8988T (cell line): ENCODE results near the gene FCGR3B.
"Not testable (repeated sequence)": the region's sequence is repeated elsewhere in the genome, so short reads cannot be mapped to it uniquely, and the experiment has no call there.

Experiments
- DNase-seq: peaks from one replicate; pipeline ENCODE4 v3.0.0; 2011

The FCGR3B gene

DNA sequence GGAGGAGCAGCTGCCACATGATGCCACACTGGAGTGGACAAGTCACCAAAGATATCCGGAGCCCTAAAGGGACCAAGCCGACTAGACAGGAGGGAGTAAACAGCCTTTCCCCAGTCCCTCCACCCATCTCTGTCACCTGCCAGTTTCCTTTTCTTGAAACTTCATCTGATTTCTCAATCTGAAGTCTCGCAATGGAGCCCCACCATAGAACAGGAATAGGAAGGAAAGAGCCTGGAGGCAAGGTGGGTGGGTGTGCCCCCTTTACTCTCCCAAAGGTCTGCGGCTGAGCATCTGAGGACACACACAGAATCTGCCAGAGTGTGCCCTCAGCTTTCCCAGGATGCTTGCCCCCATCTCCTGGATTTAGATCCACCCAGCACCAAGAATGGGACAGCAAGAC, at the start of gene FCGR3B:
Gene FCGR3B, minus strand, starts transcription at position 101 of the 400 bp plus-strand sequence. Its CDS starts 82 bp downstream, at position 19.
- no peak for DNase-seq

DNA sequence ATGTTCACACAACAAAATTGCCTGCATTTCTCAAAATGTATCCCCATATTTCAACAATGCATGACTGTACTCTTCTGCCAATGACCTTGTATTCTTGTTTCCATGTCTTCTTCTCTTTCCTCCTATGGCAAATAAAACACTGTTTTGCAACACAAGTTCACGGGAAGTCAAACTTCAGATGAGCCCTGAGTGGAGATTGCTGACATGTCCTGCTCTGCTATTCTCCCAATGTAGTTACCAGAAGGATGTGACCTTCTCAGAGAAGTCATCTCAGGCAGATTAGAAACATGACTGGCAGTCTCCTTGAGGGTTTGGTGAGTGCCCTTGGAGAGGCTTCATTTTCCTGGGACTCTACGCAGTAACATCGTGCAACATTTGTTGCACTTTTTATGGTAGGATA, 47.5 kb upstream of the FCGR3B start:
- no peak for DNase-seq

DNA sequence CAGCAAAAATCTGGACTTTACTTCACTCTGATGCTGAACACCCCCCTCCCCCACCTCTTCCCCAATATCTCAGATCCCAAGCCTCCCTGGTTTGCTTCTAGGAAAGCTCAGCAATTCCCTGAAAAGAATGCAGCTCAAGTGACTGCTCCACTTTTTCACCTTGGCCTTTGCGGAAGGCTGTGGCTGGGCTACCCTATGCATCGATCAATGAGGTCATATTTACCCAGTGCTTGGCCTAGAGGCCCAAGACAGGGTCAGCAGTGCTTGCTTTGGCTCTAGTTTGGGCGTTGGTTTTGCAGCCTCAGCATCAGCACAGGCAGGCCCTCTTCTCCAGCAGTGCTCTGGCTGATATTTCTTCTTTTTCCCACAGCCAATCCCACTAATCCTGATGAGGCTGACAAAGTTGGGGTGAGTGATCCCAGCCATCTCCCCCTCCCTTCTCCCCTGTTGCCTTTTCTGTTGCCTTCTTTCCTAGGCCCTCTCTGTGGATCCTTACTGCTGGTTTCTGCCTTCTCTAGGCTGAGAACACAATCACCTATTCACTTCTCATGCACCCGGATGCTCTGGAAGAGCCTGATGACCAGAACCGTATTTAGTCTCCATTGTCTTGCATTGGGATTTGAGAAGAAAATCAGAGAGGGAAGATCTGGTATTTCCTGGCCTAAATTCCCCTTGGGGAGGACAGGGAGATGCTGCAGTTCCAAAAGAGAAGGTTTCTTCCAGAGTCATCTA, 46.1 kb upstream of the FCGR3B start:
- no peak for DNase-seq

DNA sequence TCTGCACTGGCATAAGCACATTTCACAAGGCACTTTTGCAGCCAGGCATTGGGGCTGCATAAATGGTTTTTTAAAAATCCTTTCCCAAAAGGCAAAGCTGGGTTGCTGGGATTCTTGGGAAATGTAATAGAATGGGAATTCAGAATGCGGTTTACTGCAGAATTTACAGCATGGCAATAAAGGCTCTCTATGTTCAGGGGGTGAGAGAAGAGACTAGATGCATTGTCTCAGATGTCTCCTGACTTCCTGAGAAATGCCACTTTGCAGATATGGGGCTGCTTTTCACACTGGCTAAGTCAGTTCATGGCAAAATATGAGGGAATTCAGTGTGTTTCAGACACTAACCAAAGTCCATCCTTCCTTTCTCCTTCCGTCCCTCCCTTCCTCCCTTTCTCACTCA, 45.5 kb upstream of the FCGR3B start:
- no peak for DNase-seq

DNA sequence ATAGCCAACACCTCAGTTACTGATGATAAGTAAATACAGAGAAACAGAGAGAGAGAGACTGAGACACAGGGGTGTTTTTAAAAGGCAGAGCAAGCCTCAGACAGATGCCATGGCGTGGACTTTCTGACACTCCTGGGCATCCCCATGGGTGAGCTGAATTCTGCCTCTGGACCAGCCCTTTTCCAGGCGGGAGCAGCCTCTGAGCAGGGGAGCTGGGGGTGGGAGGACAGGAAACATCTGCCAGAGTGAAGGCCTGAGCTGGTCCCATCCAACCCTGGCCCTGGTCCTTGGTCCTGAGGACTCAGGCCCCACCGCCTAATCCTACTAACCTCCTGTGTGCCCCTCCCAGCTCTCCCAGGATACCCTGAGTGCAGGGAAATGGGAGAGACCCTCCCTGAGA, 43.9 kb upstream of the FCGR3B start:
- not testable (repeated sequence) for DNase-seq

DNA sequence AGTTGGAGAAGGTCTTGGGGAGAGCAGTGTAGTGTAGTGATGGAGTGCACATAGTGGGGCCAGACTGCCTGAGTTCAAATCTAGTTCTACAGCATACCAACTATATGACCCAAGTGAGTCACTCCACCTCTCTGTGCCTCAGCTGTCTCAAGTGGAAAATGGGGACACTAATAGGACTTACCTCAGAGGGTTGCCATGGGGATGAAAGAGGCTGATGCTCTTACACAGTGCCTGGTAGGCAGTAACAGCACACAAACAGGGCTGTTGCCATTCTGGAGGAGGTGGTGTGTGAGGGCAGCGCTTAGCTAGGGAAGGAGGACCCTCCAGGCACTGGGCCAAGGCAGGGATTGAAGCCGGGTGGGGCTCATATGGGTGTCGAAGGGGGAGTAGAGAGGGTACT, 43.5 kb upstream of the FCGR3B start:
- DNase-seq: not testable (repeated sequence)

DNA sequence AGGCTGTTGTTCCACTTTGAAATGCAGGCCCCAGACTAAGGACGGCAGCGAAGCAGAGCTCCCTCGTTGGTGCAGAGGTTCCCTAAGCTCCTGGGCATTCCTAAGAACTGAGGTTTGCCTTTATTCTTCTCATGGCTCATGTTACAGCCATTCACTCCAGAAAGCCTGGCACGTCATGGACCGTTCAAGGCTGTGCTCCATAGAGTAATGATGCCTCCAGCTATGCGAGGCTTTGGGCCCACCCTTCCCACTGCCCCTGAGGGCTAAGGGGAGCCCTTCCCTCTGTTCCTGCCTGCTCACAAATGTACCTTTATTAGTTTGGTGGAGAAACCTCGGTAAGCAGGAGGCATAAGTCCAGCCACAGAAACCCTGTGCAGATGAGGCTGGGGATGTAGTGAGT, 42.5 kb upstream of the FCGR3B start:
- not testable (repeated sequence) for DNase-seq

DNA sequence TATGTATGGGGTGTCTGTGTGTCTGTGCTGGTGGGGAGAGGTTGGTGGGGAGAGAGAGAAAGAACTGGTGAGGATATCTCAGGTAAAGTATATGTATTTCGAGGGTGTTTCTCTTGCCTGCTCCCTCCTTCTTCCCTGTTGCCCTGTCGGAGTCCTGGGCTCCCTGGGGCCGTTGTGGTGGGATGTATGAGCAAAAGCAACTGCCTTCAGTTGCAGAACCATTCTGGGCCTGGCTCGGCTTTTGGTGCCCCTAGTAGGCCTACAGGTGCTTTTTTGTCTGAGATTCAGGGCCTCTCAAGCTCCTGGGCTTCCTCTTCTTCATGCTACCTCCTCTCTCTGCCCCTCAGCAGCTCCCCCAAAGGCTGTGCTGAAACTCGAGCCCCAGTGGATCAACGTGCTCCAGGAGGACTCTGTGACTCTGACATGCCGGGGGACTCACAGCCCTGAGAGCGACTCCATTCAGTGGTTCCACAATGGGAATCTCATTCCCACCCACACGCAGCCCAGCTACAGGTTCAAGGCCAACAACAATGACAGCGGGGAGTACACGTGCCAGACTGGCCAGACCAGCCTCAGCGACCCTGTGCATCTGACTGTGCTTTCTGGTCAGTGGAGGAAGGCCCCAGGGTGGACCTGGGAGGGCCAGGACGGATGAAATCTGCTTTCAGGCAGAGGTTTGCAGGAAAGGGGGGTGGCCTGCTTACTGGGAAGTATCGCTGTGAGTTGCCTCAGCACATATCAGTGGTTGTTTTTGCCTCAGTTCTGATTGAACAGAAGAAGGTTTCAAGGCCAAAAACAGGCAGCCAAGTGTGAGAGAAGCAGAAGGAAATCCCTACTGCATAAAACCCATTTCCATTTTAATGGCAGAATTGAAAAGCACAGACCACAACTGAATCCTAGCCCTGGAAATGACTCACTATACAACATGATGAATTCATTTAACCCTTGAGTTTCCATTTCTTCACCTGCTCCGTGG, 40.4 kb upstream of the FCGR3B start:
- not testable (repeated sequence) for DNase-seq

DNA sequence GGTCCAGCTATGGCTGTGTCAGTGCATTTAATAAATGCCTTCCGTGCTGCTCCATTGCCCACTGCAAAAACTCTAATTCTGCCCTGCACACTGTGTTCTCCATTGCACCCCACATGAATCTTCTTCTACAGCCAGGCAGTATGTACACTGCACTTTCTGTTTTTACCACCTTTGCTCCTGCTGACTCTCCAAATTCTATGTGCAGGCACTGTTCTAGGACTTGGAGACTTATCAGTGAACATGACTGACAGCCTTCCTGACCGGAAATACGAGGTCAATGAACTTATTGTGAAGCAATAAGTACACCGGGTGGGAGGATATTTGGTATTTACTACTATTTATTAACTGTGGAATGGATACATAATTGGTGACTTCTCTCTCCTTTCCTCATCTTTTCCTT, 33.7 kb upstream of the FCGR3B start:
- not testable (repeated sequence) for DNase-seq

DNA sequence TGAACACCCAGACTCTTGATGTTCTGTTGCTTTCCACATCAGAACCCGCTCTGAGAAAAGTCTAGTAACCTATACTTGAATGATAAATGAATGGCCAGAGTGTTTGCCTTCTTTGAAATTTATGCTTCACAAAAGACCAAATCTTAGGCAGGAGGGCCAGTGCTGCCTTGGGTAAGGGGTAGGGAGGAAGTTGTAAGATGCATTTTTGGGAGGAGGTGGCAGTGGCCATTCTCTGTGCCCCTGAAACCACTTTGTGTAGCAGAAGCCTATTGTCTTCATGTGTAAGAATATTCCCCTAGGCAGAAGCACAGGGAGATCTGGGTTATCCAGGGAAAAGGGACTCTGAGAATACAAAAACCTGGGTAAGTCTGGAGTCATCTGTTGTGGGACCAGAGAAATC, 32.6 kb upstream of the FCGR3B start:
- not testable (repeated sequence) for DNase-seq

DNA sequence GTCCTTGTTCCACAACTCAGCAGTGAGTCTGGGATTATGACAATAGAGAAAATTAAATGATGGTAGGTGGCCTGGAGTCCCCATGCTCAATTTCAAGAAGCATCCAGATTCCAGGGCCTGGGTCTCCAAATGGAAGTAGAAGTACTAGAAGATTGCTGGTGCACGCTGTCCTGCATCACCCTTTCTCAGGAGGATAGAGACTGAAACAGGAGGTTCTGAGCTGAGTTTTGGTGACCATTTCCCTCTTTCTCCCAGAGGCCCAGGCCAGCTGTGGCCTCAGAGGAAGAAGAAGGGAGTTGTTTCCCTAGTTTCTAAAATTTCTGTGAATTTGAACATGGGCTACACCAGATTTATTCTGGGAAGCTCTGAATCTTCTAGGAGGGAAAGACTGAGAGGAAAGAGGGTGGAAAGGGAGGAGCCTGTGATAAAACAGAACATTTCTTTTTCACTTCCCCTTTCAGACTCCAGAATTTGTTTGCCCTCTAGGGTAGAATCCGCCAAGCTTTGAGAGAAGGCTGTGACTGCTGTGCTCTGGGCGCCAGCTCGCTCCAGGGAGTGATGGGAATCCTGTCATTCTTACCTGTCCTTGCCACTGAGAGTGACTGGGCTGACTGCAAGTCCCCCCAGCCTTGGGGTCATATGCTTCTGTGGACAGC, 31.8 kb upstream of the FCGR3B start, which contains the start of gene FCGR2B:
Gene FCGR2B, plus strand, starts transcription at position 460 of the 656 bp plus-strand sequence. Its CDS starts 99 bp downstream, at position 559.
- DNase-seq: not testable (repeated sequence)

DNA sequence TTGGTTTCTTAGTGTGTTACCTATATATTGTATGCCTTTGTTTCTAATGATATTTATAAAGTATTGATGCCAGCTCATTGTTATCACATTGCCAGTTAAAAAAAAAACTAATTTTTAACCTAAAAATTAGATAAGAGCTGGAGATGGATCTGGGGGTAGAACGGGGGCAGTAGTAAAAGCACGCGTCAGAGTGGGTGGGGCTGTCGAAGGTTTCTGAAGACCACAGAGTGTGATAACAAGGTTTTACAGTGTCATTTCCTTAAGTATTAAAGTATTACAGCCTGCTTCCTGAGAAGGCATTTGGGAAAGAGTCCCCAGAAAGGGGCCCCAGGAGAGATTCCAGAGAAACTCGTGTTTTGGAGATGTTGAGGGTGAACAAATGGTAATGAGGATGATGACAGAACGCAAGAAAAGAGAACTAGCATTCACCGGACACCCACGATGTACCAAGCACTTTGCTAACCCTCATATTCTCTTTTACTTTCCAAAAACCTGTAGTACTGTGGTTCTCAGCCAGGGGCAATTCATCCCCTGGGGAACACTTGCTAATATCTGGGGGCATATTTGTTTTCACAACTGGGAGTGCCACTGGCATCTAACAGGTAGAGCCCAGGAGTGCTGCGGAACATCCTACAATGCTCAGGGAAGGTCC, 30.8 kb upstream of the FCGR3B start:
- not testable (repeated sequence) for DNase-seq

DNA sequence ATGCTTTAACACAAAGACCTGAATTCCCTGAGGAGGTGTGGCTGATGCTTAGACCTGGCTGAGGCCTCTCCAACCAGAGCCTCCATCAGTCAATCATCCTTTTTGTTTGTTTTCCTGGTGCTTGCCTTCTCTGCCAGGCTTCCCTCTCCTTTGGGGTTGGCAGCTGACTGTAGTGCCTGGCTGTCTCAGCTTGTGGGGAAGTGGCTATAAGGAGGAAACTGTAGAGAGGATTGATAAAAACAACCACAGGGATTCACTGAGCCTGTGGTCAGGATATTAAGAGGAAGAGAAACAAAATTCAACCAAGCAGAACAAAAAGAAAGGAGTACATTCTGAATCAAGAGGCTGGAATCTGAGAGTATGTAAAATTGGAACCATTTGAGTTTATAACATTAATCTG, 27.5 kb upstream of the FCGR3B start:
- not testable (repeated sequence) for DNase-seq

DNA sequence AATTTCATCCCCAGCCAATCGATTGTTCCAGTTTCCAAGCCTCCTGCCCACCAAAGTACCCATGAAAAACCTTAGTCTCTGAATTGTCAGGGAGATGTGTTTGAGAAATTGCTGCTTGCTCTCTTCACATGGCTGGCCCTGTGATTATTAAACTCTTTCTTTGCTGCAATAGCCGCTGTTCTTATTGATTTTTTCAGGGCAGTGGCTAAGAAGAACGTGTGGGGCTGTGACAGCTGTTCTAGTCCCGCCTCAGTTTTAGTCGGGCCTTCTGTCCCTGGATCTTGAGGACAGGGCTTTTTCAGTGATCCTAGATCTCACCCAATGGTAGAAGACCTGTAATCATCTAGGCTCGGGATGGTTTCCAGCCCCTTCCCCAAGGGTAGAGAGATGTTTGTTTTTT, 23.0 kb upstream of the FCGR3B start:
- not testable (repeated sequence) for DNase-seq

DNA sequence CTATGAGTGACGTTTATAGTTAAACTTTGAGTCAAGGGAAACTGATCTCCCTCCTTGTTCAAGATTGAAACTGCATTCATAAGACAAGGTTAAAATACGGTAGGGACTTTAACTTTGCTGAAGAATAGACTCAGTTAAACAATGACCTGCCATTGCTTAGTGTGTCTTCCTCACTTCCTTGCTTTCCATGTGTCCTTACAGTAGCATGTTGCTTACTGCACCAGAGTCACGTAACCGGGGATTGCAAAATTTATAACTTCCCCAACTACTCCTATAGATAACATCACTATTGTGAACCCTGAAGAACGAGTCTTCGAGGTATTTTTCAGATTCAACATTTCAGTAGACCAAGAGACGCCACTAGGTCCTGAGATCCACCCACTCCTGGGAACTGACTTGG, 22.6 kb upstream of the FCGR3B start:
- DNase-seq: not testable (repeated sequence)

DNA sequence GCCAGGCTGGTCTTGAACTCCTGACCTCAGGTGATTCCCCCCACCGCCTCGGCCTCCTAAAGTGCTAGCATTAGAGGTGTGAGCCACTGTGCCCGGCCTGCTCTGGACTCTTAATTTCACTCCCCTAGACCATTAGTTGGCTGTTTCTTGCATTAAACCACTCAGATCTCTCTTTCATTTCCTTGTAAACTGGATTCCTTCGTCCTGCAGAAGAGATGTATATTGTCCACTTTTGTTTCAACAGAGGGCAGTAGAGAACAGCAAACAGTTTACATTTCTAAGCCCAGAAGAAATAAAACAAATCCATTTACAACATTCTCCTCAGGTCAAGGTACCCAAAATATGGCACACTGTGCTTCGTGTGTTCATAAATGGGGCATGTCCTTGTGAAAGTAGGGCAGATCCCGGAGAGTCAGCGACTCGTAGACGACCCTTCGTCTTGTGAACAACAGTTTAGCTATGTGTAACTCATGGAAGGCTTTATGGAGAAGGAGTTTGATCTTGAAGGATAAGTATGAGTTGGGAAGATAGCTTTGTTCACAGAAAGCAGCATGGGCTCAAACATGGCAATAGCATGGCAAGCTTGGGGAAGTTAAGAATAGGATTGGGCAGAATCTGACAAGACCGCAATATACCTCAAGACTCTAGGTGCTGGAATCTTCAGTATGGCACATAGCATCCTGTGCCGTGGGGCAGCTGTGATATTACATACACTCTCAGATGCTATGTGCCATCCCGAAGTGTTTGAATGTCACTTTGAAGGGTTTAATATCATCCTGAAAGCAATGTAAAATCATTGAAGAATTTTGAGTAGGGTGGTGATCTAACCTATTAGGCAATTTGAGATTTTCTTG, 16.8 kb upstream of the FCGR3B start:
- DNase-seq: not testable (repeated sequence)

DNA sequence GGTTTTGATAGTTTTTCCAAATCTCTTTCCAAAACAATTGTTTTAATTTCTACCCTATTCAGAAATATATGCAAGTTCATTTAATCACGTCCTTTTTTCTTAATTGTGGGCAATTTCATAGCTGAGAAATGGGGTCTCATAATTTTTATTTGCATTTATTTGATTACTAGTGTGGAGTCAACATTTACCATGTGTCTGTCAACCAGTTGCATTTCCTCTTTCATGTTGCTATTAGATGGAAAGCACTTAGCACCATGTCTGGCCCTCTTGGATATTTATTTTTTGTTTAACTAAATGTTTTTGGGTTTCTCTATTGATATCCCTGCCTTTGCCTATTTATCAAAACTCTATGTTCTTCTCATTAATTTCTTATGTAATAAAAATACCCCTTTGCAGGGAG, 13.9 kb upstream of the FCGR3B start:
- not testable (repeated sequence) for DNase-seq

DNA sequence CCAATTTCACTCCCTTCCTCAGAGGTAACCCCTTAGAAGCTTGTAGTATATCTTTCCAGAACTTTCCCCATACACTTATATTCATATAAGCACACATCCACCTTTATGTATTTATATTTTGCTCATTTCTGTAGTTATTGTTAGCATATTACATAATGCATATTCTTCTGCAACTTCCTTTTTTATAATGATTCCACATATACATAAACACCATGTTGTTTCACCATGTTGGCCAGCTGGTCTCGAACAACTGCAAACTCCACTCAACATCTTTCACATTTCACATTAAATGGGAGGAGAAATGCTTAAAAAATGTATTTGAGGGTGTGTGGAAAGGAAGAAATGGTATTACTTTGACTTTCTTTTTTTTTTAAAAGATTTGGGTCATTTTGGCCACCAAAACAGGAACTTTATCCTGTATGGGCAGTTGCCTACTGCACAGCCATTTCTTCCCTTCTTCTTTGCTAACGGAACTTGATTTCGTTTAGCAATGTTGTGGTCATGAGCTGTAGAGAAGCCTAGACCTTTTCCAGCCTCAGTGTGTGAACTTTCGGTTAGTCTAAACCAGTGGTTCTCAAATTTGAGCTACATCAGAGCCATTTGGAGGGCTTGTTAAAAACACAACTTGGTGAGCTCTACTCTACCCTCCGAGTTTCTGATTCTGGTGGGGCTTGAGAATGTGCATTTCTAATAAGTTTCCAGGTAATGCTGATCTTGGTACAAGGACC, 12.7 kb upstream of the FCGR3B start:
- not testable (repeated sequence) for DNase-seq

DNA sequence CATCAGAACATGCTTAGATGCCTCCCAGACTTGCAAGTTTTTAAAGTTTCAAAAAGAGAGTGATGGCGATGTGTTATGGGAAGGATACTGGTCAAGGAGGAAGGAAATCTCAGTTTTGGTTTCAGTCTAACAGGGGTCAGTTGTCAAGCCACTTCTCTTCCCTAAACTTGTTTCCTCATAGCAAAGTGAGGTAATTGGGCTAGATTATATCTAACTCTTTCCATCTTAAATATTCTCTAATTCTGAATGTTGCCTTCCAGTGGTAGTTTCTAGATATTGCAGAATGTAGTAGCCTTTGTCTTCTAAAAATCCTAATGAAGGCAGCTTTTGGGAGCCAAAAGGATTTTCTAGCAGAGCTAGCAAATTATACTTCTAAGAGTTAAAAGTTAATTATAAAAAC, 11.7 kb upstream of the FCGR3B start:
- not testable (repeated sequence) for DNase-seq

DNA sequence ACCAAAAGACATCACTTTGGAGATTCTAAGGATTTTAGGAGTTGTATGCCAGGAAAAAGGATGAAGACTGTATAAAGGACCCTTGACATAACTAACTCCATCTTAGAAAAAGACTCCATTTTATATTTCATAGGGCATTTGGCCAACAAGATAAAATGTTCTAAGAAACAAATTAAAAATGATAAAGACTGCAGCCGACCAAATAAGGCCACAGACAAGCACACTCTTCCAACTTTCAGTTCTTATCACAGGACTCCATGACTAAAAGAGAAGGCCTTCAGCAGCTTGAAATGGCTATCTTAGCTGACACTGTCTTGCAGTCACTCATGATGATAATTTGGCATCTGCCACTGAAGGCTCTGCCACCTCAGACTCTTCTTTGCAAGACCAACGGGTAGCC, 8.2 kb upstream of the FCGR3B start:
- not testable (repeated sequence) for DNase-seq
